DOHH2 (cell line): ENCODE data around the gene AP3B2.
"Not testable (repeated sequence)": the region's sequence is repeated elsewhere in the genome, so short reads cannot be mapped to it uniquely, and the experiment has no call there.

Experiments
- H3F3A ChIP-seq: fragments of 200-600 bp; sonication (generic), shearing (Covaris generic); 2 replicates; pipeline ENCODE4 v1.6.0; 2016; ENCODE audit warnings: antibody characterized with exemption, mild to moderate bottlenecking; ENCODE audit not compliant: control insufficient read depth, insufficient read depth
- H3K27ac ChIP-seq: fragments of 200-600 bp; sonication (generic); 2 replicates; pipeline ENCODE4 v1.5.1; 2014; ENCODE audit warnings: low read depth, mild to moderate bottlenecking, low read length, moderate library complexity
- H3K27me3 ChIP-seq: fragments of 200-600 bp; sonication (generic); 2 replicates; pipeline ENCODE4 v1.6.1; 2014; ENCODE audit warnings: mild to moderate bottlenecking, low read length, mixed read lengths; ENCODE audit not compliant: control insufficient read depth
- H3K36me3 ChIP-seq: fragments of 200-600 bp; sonication (generic); 2 replicates; pipeline ENCODE4 v1.6.1; 2014; ENCODE audit warnings: mild to moderate bottlenecking, low read length, moderate library complexity, mixed read lengths; ENCODE audit not compliant: control insufficient read depth
- H3K4me1 ChIP-seq: fragments of 200-600 bp; sonication (generic); 2 replicates; pipeline ENCODE4 v1.6.1; 2014; ENCODE audit warnings: mild to moderate bottlenecking, low read length, mixed read lengths; ENCODE audit not compliant: control insufficient read depth
- H3K4me2 ChIP-seq: fragments of 200-600 bp; sonication (generic); 2 replicates; pipeline ENCODE4 v1.6.0; 2014; ENCODE audit warnings: mild to moderate bottlenecking, low read length, moderate library complexity
- H3K4me3 ChIP-seq: fragments of 200-600 bp; sonication (generic); 2 replicates; pipeline ENCODE4 v1.5.1; 2014; ENCODE audit warnings: mild to moderate bottlenecking, low read length, mixed read lengths
- H3K79me2 ChIP-seq: fragments of 200-600 bp; sonication (generic); 2 replicates; pipeline ENCODE4 v1.6.1; 2014; ENCODE audit warnings: mild to moderate bottlenecking, low read length, mixed read lengths; ENCODE audit not compliant: control insufficient read depth
- H3K9me2 ChIP-seq: fragments of 200-600 bp; sonication (generic); replicated peaks from 2 replicates; pipeline ENCODE4 v1.6.1; 2014; ENCODE audit warnings: mild to moderate bottlenecking, low read length, mixed read lengths; ENCODE audit not compliant: control insufficient read depth
- H3K9me3 ChIP-seq: fragments of 200-600 bp; sonication (generic); 2 replicates; pipeline ENCODE4 v1.6.1; 2014; ENCODE audit warnings: antibody characterized with exemption, low read length, mixed read lengths; ENCODE audit not compliant: control insufficient read depth, insufficient read depth
- H4K20me1 ChIP-seq: fragments of 200-600 bp; sonication (generic); 2 replicates; pipeline ENCODE4 v1.6.0; 2014; ENCODE audit warnings: low read depth, mild to moderate bottlenecking, antibody characterized with exemption, low read length, moderate library complexity; ENCODE audit not compliant: control insufficient read depth, insufficient read depth
- CTCF ChIP-seq: fragments of 200-600 bp; sonication (generic); IDR thresholded peaks from one replicate; pipeline ENCODE4 v1.5.1; 2014; ENCODE audit warnings: antibody characterized with exemption, mild to moderate bottlenecking, low read depth, low read length; ENCODE audit not compliant: poor library complexity, severe bottlenecking
- EZH2phosphoT487 ChIP-seq: fragments of 200-600 bp; sonication (generic); IDR thresholded peaks from 2 replicates; pipeline ENCODE4 v1.6.1; 2017; ENCODE audit warnings: borderline replicate concordance, mild to moderate bottlenecking, antibody characterized with exemption, low read length, moderate library complexity, mixed read lengths

The AP3B2 gene

GRCh38 chr15:82712036-82712435 is 2.4 kb upstream of the AP3B2 start:
- Histone ChIP-seq H4K20me1 (no peaks in the 10 kb centered on the region), H3K4me3 (no peak overlapping the region), H3K9me3 (no peaks in the 10 kb centered on the region), H3K4me1 (peaks cover 10% of the 10 kb centered on the region; the same call in 1 of the 2 replicates), H3K9me2 (no peaks in the 10 kb centered on the region), H3F3A (no peaks in the 10 kb centered on the region), H3K27ac (no peak overlapping the region), H3K27me3 (peaks cover 8% of the 10 kb centered on the region), H3K4me2 (no peak overlapping the region), H3K79me2 (no peaks in the 10 kb centered on the region), H3K36me3 (no peaks in the 10 kb centered on the region)
- TF ChIP-seq EZH2phosphoT487: no peak

- Histone ChIP-seq H4K20me1 (no peaks in the 10 kb centered on the region), H3K4me1 (peaks cover 10% of the 10 kb centered on the region; the same call in 1 of the 2 replicates), H3K9me2 (no peaks in the 10 kb centered on the region), H3K36me3 (no peaks in the 10 kb centered on the region), H3K27me3 (peaks cover 8% of the 10 kb centered on the region), H3K79me2 (no peaks in the 10 kb centered on the region), H3K27ac (no peak overlapping the region), H3K4me3 (no peak overlapping the region), H3K4me2 (no peak overlapping the region), H3K9me3 (no peaks in the 10 kb centered on the region), H3F3A (no peaks in the 10 kb centered on the region)
- TF ChIP-seq EZH2phosphoT487 (no peak), CTCF (no peak)
Observed at GRCh38 chr15:82710926-82711490, 1.3 kb upstream of the AP3B2 start.

GRCh38 chr15:82710208-82710555 is 507 bp upstream of the AP3B2 start:
- TF ChIP-seq CTCF: no peak
- no peak for TF ChIP-seq EZH2phosphoT487
- H3K9me3 ChIP-seq: no peaks in the 10 kb centered on the region
- H3K36me3 ChIP-seq: no peaks in the 10 kb centered on the region
- H3K4me2 ChIP-seq: peak overlapping the region; percentile 81
- no peaks in the 10 kb centered on the region for H3K79me2 ChIP-seq
- H3K27me3 ChIP-seq: peaks cover 8% of the 10 kb centered on the region
- H3K4me1 ChIP-seq: peaks cover 10% of the 10 kb centered on the region; the same call in 1 of the 2 replicates
- no peaks in the 10 kb centered on the region for H3K9me2 ChIP-seq
- H4K20me1 ChIP-seq: no peaks in the 10 kb centered on the region
- peak overlapping the region; percentile 74 for H3K4me3 ChIP-seq
- no peak overlapping the region for H3K27ac ChIP-seq
- H3F3A ChIP-seq: no peaks in the 10 kb centered on the region

- H3K9me3 ChIP-seq: no peaks in the 10 kb centered on the region
- no peak overlapping the region for H3K27ac ChIP-seq
- H4K20me1 ChIP-seq: no peaks in the 10 kb centered on the region
- H3F3A ChIP-seq: no peaks in the 10 kb centered on the region
- H3K4me3 ChIP-seq: peak overlapping the region; percentile 67
- H3K79me2 ChIP-seq: no peaks in the 10 kb centered on the region
- H3K36me3 ChIP-seq: no peaks in the 10 kb centered on the region
- peaks cover 10% of the 10 kb centered on the region; the same call in 1 of the 2 replicates for H3K4me1 ChIP-seq
- TF ChIP-seq CTCF: no peak
- TF ChIP-seq EZH2phosphoT487: no peak
- H3K4me2 ChIP-seq: peak overlapping the region; percentile 81
- peaks cover 8% of the 10 kb centered on the region for H3K27me3 ChIP-seq
- H3K9me2 ChIP-seq: no peaks in the 10 kb centered on the region
Observed at GRCh38 chr15:82709081-82709420, 624 bp downstream of the AP3B2 start.

- H3K36me3 ChIP-seq, H3K27ac ChIP-seq: not testable (repeated sequence)
Observed at GRCh38 chr15:82705856-82706255, 3.8 kb downstream of the AP3B2 start.

More at GRCh38 chr15:82705856-82706255, 3.8 kb downstream of the AP3B2 start:
- H3K9me2 ChIP-seq, H3F3A ChIP-seq, H3K27me3 ChIP-seq, H4K20me1 ChIP-seq, H3K4me1 ChIP-seq, H3K4me2 ChIP-seq, H3K79me2 ChIP-seq, H3K4me3 ChIP-seq, H3K9me3 ChIP-seq: not testable (repeated sequence)
